Measurements from ENCODE around the gene LRRC56.

GRCh38 chr11:563812-564578 lies 26.7 kb downstream of the LRRC56 start:
- TF ChIP-seq POLR2A (IDR thresholded peaks at IDR 0.05) = peak; percentile 27
- TF ChIP-seq, protein P1, sequence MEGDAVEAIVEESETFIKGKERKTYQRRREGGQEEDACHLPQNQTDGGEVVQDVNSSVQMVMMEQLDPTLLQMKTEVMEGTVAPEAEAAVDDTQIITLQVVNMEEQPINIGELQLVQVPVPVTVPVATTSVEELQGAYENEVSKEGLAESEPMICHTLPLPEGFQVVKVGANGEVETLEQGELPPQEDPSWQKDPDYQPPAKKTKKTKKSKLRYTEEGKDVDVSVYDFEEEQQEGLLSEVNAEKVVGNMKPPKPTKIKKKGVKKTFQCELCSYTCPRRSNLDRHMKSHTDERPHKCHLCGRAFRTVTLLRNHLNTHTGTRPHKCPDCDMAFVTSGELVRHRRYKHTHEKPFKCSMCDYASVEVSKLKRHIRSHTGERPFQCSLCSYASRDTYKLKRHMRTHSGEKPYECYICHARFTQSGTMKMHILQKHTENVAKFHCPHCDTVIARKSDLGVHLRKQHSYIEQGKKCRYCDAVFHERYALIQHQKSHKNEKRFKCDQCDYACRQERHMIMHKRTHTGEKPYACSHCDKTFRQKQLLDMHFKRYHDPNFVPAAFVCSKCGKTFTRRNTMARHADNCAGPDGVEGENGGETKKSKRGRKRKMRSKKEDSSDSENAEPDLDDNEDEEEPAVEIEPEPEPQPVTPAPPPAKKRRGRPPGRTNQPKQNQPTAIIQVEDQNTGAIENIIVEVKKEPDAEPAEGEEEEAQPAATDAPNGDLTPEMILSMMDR (IDR thresholded peaks at IDR 0.05) = no peak
- peak; percentile 86 for TF ChIP-seq POLR2AphosphoS5 (IDR thresholded peaks at IDR 0.05)
